Activated CD8-positive, alpha-beta T cell treated with anti-CD3 and anti-CD28 coated beads for 36 hours (primary cell): ENCODE measurements around the gene ZCWPW2. TPM values are rescaled to one million over a fixed set of nuclear protein-coding genes. Genes with fewer than 3 reads are reported as not detected.

Experiments used
- ATAC-seq: fragments of 200-7000 bp; cut with Tn5 transposase; one replicate; pipeline ENCODE4 v1.10.0; 2021; ENCODE audit warnings: mild to moderate bottlenecking, moderate library complexity
- CTCF ChIA-PET: fragments of 350-600 bp; sonication (Branson Sonifier 250); formaldehyde crosslinking; loops from one replicate; lab custom pipeline; 2021; ENCODE audit warnings: antibody characterized with exemption; lab: Charles Lee
- POLR2A ChIA-PET: fragments of 350-600 bp; sonication (Branson Sonifier 250); formaldehyde crosslinking; loops from one replicate; lab custom pipeline; 2021; ENCODE audit warnings: antibody characterized with exemption; lab: Charles Lee
- DNase-seq: peaks from one replicate; pipeline ENCODE4 v3.0.0-alpha.2; 2020
- H3K27ac Mint-ChIP-seq: one replicate; pipeline ENCODE4 v1.8.0; 2021; ENCODE audit warnings: mild to moderate bottlenecking, mixed read lengths
- H3K27me3 Mint-ChIP-seq: one replicate; pipeline ENCODE4 v1.8.0; 2021; ENCODE audit warnings: mixed read lengths
- H3K36me3 Mint-ChIP-seq: one replicate; pipeline ENCODE4 v1.8.0; 2021; ENCODE audit warnings: low read depth, mixed read lengths
- H3K4me1 Mint-ChIP-seq: one replicate; pipeline ENCODE4 v1.8.0; 2021; ENCODE audit warnings: low read depth, mixed read lengths
- H3K4me3 Mint-ChIP-seq: one replicate; pipeline ENCODE4 v1.8.0; 2021; ENCODE audit warnings: mild to moderate bottlenecking, moderate library complexity, mixed read lengths
- H3K9me3 Mint-ChIP-seq: one replicate; pipeline ENCODE4 v1.8.0; 2021; ENCODE audit warnings: mixed read lengths
- intact Hi-C: fragments of 100-400 bp; cut with micrococcal nuclease; formaldehyde crosslinking; loops from one replicate; pipeline ENCODE4 v1.10.0; 2022
- total RNA-seq, 2 experiments: library from RNA; stranded (reverse); gene quantifications; one replicate each; pipeline ENCODE4 v1.2.3, GENCODE V29; 2021
- TF ChIP-seq, protein P1 (sequence below): fragments of 200-600 bp; IDR thresholded peaks from one replicate; pipeline ENCODE4 v1.8.0; 2022; ENCODE audit warnings: antibody characterized with exemption, mild to moderate bottlenecking

ZCWPW2 gene
- total RNA-seq, 2 experiments from 2014 or later, result 0.68 TPM; not detected in 1

DNA sequence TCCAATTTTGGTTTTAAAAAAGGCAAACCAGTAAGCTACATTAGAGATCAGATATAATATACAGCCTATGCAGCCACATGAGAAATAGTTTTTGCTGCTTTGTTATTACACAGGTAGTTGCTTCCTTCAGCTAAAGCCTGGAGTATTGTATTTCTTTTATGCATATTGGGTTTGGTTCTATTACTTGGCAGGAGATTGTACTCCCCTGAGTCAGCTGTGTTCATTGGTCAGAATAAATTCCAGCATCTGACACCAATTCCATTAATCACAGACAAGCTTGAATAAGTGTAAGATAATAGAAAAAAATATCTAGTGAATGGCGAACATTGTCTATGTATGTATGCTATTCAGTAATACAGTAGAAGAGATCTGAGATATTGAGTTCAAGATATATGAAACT lies 26.1 kb upstream of the ZCWPW2 start:
- no peak overlapping the region for H3K27ac Mint-ChIP-seq
- peaks cover 31% of the 10 kb centered on the region for H3K36me3 Mint-ChIP-seq
- ChIA-PET POLR2A (no interaction called here), CTCF (interaction anchor here (0.8 to 9.0 kb wide), 5 partner anchors 16 to 610 kb away, joined by 3 to 99 read pairs (median 3); partner anchors contain the start of gene EOMES)
- H3K4me1 Mint-ChIP-seq, result peaks cover 43% of the 10 kb centered on the region
- DNase-seq, result no peak
- intact Hi-C loops, result loop anchor here (10.0 kb wide), 1 partner anchor 418 kb away; no protein-coding TSS in a partner anchor
- H3K4me3 Mint-ChIP-seq, result no peak overlapping the region
- H3K9me3 Mint-ChIP-seq, result no peaks in the 10 kb centered on the region
- H3K27me3 Mint-ChIP-seq, result no peaks in the 10 kb centered on the region
- ATAC-seq, result no peak
- TF ChIP-seq, protein P1, sequence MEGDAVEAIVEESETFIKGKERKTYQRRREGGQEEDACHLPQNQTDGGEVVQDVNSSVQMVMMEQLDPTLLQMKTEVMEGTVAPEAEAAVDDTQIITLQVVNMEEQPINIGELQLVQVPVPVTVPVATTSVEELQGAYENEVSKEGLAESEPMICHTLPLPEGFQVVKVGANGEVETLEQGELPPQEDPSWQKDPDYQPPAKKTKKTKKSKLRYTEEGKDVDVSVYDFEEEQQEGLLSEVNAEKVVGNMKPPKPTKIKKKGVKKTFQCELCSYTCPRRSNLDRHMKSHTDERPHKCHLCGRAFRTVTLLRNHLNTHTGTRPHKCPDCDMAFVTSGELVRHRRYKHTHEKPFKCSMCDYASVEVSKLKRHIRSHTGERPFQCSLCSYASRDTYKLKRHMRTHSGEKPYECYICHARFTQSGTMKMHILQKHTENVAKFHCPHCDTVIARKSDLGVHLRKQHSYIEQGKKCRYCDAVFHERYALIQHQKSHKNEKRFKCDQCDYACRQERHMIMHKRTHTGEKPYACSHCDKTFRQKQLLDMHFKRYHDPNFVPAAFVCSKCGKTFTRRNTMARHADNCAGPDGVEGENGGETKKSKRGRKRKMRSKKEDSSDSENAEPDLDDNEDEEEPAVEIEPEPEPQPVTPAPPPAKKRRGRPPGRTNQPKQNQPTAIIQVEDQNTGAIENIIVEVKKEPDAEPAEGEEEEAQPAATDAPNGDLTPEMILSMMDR, result no peak

DNA sequence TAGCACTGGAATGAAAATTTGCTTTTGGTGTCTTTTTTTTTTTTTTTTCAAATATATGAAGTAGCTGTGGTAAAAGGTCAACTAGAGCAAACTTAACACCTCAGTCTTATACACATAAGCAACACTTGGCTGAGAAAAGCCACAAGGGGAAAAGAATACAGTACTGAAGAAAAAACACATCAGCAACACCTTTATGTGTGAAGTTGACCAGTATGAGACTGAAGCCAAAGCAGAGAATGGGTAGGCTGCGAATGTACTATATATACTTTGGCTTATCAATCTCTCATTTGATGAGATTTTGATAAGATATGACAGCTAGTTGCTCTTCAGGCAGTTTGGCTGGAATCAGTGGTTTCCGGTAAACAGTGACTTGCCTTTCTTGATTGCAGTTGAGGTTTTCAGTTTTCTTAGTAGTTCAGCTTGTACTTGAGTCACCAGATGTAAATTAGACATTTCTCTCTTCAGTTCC lies 22.0 kb upstream of the ZCWPW2 start:
- Mint-ChIP-seq H3K9me3 (no peaks in the 10 kb centered on the region), H3K27ac (peak overlapping the region; percentile 62), H3K36me3 (peaks cover 20% of the 10 kb centered on the region), H3K4me3 (peak overlapping the region; percentile 31), H3K27me3 (no peaks in the 10 kb centered on the region), H3K4me1 (peaks cover 29% of the 10 kb centered on the region)
- ATAC-seq (peak; percentile 89), DNase-seq (peak; percentile 69)
- ChIA-PET CTCF (interaction anchor here (0.9 to 9.0 kb wide), 11 partner anchors 9 to 645 kb away, joined by 3 to 99 read pairs (median 4); partner anchors contain the start of gene EOMES), POLR2A (interaction anchor here (1.0 to 1.4 kb wide), 2 partner anchors 23 to 614 kb away, joined by 3 to 7 read pairs; no protein-coding TSS in a partner anchor)
- intact Hi-C loops, result loop anchor here (10.0 kb wide), 1 partner anchor 422 kb away; no protein-coding TSS in a partner anchor
- TF ChIP-seq, protein P1, result no peak

DNA sequence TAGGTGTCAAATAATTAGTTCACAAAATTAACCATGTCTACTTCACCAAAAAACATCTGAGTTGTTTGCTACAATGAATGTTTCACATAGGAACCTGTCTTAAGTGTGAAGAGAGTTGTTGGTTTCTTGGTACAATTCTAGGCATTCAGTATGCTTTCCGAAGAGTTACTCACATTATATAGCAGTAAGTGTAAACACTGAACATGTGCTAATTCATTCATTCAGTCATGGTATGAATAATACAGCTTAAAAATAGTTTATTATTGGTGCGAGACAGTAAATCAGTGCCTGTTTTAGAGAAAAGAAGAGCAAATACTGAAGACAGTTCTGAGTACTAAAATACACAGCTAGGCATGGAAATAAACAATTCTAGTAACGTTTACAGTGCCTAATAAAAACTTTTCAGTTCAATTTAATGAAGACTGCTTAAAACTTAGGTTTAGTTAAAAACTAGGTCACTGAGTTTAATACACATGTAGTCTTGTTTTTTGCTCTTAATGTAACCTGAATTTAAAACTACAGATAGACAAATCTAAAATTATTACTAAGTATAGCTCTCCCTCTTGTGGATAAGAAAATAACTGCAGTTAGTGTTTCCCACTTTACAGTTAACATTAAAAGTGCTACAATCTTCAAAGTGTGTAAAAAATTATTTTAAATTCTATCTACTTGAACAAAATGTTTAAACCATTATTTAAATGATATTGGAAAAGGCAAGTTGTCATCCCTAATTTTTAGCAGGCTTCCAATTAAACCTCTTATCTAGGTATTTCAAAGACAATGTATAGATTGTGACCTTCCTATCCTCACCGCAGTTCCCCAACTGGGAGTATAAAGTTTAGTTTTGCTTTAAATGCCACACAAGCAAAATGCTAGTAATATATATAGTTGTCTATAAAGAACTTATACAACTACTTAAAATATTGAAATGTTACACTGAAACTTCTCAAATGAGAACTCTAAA lies 20.1 kb upstream of the ZCWPW2 start:
- intact Hi-C loops, result loop anchor here (1.0 to 10.0 kb wide), 2 partner anchors 424 to 616 kb away; no protein-coding TSS in a partner anchor
- Mint-ChIP-seq H3K9me3 (no peaks in the 10 kb centered on the region), H3K4me1 (peaks cover 26% of the 10 kb centered on the region), H3K27me3 (no peaks in the 10 kb centered on the region), H3K4me3 (no peak overlapping the region), H3K36me3 (peaks cover 14% of the 10 kb centered on the region), H3K27ac (peak overlapping the region; percentile 34)
- ChIA-PET POLR2A (interaction anchor here (0.7 to 1.3 kb wide), 3 partner anchors 21 to 609 kb away, joined by 3 to 4 read pairs (median 3); no protein-coding TSS in a partner anchor), CTCF (interaction anchor here (0.9 to 9.0 kb wide), 17 partner anchors 9 to 696 kb away, joined by 3 to 99 read pairs (median 4); partner anchors contain the start of genes AZI2, EOMES and ZCWPW2)
- TF ChIP-seq, protein P1, result peak; percentile 84
- ATAC-seq (peak; percentile 22), DNase-seq (no peak)

DNA sequence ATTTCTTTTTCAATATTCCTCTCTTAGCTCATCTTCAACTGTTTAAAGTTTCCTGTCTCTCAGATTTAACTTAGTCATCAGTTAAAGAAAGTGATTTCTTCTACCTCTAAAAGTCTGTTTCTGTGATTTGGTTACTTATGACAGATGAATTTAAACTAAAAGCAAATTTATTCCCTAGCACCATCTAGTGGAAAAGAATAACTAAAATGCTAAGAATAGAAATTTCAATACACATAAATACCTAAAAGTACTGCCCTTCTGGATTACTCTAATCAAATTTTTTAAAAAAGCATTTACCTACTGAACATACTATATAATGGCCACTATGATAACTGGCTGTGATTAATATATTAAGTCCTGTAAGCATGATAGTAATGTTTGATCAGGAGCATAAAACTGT lies 14.0 kb upstream of the ZCWPW2 start:
- ChIA-PET POLR2A (no interaction called here), CTCF (interaction anchor here (0.8 to 4.5 kb wide), 4 partner anchors 14 to 622 kb away, joined by 3 to 23 read pairs (median 9); partner anchors contain the start of genes AZI2 and ZCWPW2)
- H3K9me3 Mint-ChIP-seq, result no peaks in the 10 kb centered on the region
- intact Hi-C loops, result no loop called here
- DNase-seq (no peak), ATAC-seq (no peak)
- peaks cover 10% of the 10 kb centered on the region for H3K4me1 Mint-ChIP-seq
- TF ChIP-seq, protein P1, result peak; percentile 13
- H3K27ac Mint-ChIP-seq, result no peak overlapping the region
- H3K4me3 Mint-ChIP-seq, result no peak overlapping the region
- H3K27me3 Mint-ChIP-seq, result no peaks in the 10 kb centered on the region
- H3K36me3 Mint-ChIP-seq, result peaks cover 7% of the 10 kb centered on the region
